Motor neuron (in vitro differentiated cells): ENCODE data around the gene ORAI1. TPM values are rescaled to one million over a fixed set of nuclear protein-coding genes. Genes with fewer than 3 reads are reported as not detected.

Experiments
- total RNA-seq, 8 experiments: library from RNA; unstranded; fragments of 300-600 nt; gene quantifications; 2 replicates each; pipeline versions ENCODE4 v1.2.3 to v1.2.4, GENCODE V29; 2022

ORAI1 gene
- total RNA-seq, 8 experiments from 2014 or later = 2.3 to 17.7 (median 4.6) TPM

Other genes starting within 250 kb of the ORAI1 start
- 10 to 100 TPM; 28.0 to 54.8 (median 37.2) TPM for gene RNF34, start 226.4 kb upstream of the ORAI1 start, total RNA-seq
- gene KDM2B, start 45.5 kb upstream of the ORAI1 start, total RNA-seq = 10 to 100 TPM; 20.6 to 42.8 (median 30.7) TPM
- gene MORN3, start 43.1 kb downstream of the ORAI1 start, total RNA-seq = 1 to 10 TPM in 1 of 8 experiments, under 1 TPM in 7; 0.25 to 1.9 (median 0.70) TPM
- 10 to 100 TPM in 3 of 8 experiments, 1 to 10 TPM in 5; 4.9 to 13.4 (median 7.7) TPM for gene TMEM120B, start 86.2 kb downstream of the ORAI1 start, total RNA-seq
- gene RHOF, start 167.2 kb downstream of the ORAI1 start, total RNA-seq = 10 to 100 TPM in 3 of 8 experiments, 1 to 10 TPM in 5; 2.8 to 13.7 (median 6.8) TPM
- 10 to 100 TPM in 2 of 8 experiments, 1 to 10 TPM in 6; 3.1 to 16.2 (median 5.0) TPM for gene SETD1B, start 177.5 kb downstream of the ORAI1 start, total RNA-seq
- under 1 TPM in 3 of 8 experiments, not detected in 5; 0.19 to 0.46 (median 0.21) TPM for gene HPD, start 232.3 kb downstream of the ORAI1 start, total RNA-seq